ENCODE results near the gene G6PC1.
"Not testable (repeated sequence)": the region's sequence is repeated elsewhere in the genome, so short reads cannot be mapped to it uniquely, and the experiment has no call there.

G6PC1 gene

GRCh38 chr17:42900460-42901331 lies at the start of gene G6PC1:
TSS of gene G6PC1 (plus strand) at chr17:42900799. CDS start at chr17:42900877, 78 bp downstream.
- no peak for FAIRE-seq
- no peak for DNase-seq (ENCODE audit: insufficient read length, low spot score)

GRCh38 chr17:42850954-42851353 lies 49.6 kb upstream of the G6PC1 start, which contains the start of gene AOC3:
TSS of gene AOC3 (plus strand) at chr17:42851199. CDS start at chr17:42851344, 145 bp downstream.
- DNase-seq (ENCODE audit: insufficient read length, low spot score) (no peak), FAIRE-seq (no peak)

GRCh38 chr17:42851371-42852240 lies 49.0 kb upstream of the G6PC1 start:
- peak; percentile 46 for FAIRE-seq
- DNase-seq (ENCODE audit: insufficient read length, low spot score) = not testable (repeated sequence)

- no peak for DNase-seq (ENCODE audit: insufficient read length, low spot score)
- FAIRE-seq = no peak
Measured at GRCh38 chr17:42852351-42852750, 48.2 kb upstream of the G6PC1 start.

- DNase-seq (ENCODE audit: insufficient read length, low spot score) = no peak
- FAIRE-seq = no peak
Measured at GRCh38 chr17:42853004-42853403, 47.6 kb upstream of the G6PC1 start.

GRCh38 chr17:42853597-42853967 lies 47.0 kb upstream of the G6PC1 start:
- FAIRE-seq = peak; percentile 82

GRCh38 chr17:42853968-42854790 lies 46.4 kb upstream of the G6PC1 start:
- no peak for DNase-seq (ENCODE audit: insufficient read length, low spot score)
- no peak for FAIRE-seq

More at GRCh38 chr17:42853597-42853967, 47.0 kb upstream of the G6PC1 start:
- no peak for DNase-seq (ENCODE audit: insufficient read length, low spot score)

GRCh38 chr17:42855048-42855596 lies 45.5 kb upstream of the G6PC1 start:
- no peak for FAIRE-seq
- no peak for DNase-seq (ENCODE audit: insufficient read length, low spot score)

GRCh38 chr17:42856093-42856492 lies 44.5 kb upstream of the G6PC1 start:
- not testable (repeated sequence) for DNase-seq (ENCODE audit: insufficient read length, low spot score); FAIRE-seq

- not testable (repeated sequence) for FAIRE-seq; DNase-seq (ENCODE audit: insufficient read length, low spot score)
Measured at GRCh38 chr17:42856516-42856915, 44.1 kb upstream of the G6PC1 start.

- FAIRE-seq (no peak), DNase-seq (ENCODE audit: insufficient read length, low spot score) (no peak)
Measured at GRCh38 chr17:42857389-42857788, 43.2 kb upstream of the G6PC1 start.

- no peak for FAIRE-seq
- DNase-seq (ENCODE audit: insufficient read length, low spot score) = no peak
Measured at GRCh38 chr17:42865638-42866094, 34.9 kb upstream of the G6PC1 start.

- FAIRE-seq = no peak
- no peak for DNase-seq (ENCODE audit: insufficient read length, low spot score)
Measured at GRCh38 chr17:42866216-42866615, 34.4 kb upstream of the G6PC1 start.

- DNase-seq (ENCODE audit: insufficient read length, low spot score) (no peak), FAIRE-seq (no peak)
Measured at GRCh38 chr17:42866631-42867575, 33.7 kb upstream of the G6PC1 start.

- peak; percentile 58 for FAIRE-seq
- not testable (repeated sequence) for DNase-seq (ENCODE audit: insufficient read length, low spot score)
Measured at GRCh38 chr17:42867694-42868261, 32.8 kb upstream of the G6PC1 start.

GRCh38 chr17:42868338-42868737 lies 32.3 kb upstream of the G6PC1 start:
- FAIRE-seq (no peak), DNase-seq (ENCODE audit: insufficient read length, low spot score) (no peak)

- FAIRE-seq (no peak), DNase-seq (ENCODE audit: insufficient read length, low spot score) (no peak)
Measured at GRCh38 chr17:42871647-42872046, 29.0 kb upstream of the G6PC1 start.

- DNase-seq (ENCODE audit: insufficient read length, low spot score) (no peak), FAIRE-seq (no peak)
Measured at GRCh38 chr17:42872251-42872965, 28.2 kb upstream of the G6PC1 start.
